ENCODE results near the gene RPL38.

The RPL38 gene

GRCh38 chr17:74251051-74251450 is 47.6 kb downstream of the RPL38 start:
- no peak for DNase-seq

- no peak for DNase-seq
Observed at GRCh38 chr17:74251569-74251968, 48.1 kb downstream of the RPL38 start.

DNA sequence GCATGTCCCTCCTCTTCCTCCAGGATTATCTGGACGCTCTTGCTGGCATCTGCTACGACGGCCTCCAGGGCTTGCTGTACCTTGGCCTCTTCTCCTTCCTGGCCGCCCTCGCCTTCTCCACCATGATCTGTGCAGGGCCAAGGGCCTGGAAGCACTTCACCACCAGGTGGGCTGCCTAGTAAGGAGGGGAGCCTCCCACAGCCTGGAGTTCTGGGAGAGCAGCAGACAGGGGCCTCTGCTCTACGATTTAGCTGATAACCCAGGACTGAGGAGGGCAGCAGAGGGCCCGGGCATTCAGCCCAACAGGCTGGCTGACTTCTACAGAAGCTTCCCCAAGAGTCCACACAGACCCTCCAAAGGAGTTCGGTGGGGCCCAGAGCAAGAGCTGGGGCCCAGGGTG is 48.7 kb downstream of the RPL38 start:
- DNase-seq: no peak

- no peak for DNase-seq
Observed at GRCh38 chr17:74253036-74253435, 49.6 kb downstream of the RPL38 start.

DNA sequence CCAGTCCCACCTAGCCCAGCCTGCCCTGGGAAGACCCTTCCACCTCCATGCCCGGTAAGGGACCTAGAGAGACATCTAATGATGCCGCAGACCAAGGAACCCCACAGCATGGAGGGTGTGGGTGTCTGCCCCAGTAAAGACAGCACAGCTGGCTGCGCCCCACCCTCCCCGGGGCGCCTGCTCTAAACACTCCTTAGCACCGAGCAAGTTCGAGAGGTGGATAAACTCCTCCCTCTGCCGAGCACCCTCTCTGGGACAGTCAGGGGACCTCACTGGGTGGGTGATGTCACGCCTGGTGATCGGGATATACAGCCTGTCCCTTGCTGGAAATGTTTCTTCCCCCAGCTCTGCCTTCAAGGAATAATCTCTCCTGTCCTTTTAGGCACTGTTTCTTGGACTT is 53.8 kb downstream of the RPL38 start:
- DNase-seq: no peak

- no peak for DNase-seq
Observed at GRCh38 chr17:74259667-74260524, 56.4 kb downstream of the RPL38 start.
